ENCODE results near the gene DPP8. TPM values are rescaled to one million over a fixed set of nuclear protein-coding genes. Genes with fewer than 3 reads are reported as not detected.

The DPP8 gene
- total RNA-seq, 6 experiments from 2014 or later, result 7.6 to 12.3 (median 10.3) TPM

GRCh38 chr15:65426216-65426853 is 91.2 kb downstream of the DPP8 start:
- Histone ChIP-seq H3K4me1 (peaks cover 0 to 6% (median under 1%) of the 10 kb centered on the region in 4 donors), H3K36me3 (no peaks in the 10 kb centered on the region), H3K27ac (no peak overlapping the region), H3K4me3 (no peak overlapping the region), H3K27me3 (peaks cover 0 to under 1% of the 10 kb centered on the region in 2 donors), H3K9me3 (no peaks in the 10 kb centered on the region)
- intact Hi-C loops (cut with DNase I), result no loop called here
- ATAC-seq (peak in 1 of 4 donors; percentile 8), DNase-seq (no peak)
- WGBS (ENCODE audit: insufficient coverage, low coverage, low lambda C conversion rate, missing lambda C conversion rate), result 68% methylated on average over 2 of the region's 2 CpGs
- TF ChIP-seq CTCF (IDR thresholded peaks at IDR 0.05) (no peak), POLR2A (IDR thresholded peaks at IDR 0.05) (no peak)

GRCh38 chr15:65424683-65425082 is 92.8 kb downstream of the DPP8 start:
- TF ChIP-seq CTCF (IDR thresholded peaks at IDR 0.05) (no peak), POLR2A (IDR thresholded peaks at IDR 0.05) (no peak)
- intact Hi-C loops (cut with DNase I), result no loop called here
- H3K27ac ChIP-seq, result no peak overlapping the region
- peaks cover 0 to 6% (median 2%) of the 10 kb centered on the region in 4 donors for H3K4me1 ChIP-seq
- peaks cover 0 to 7% of the 10 kb centered on the region in 2 donors for H3K27me3 ChIP-seq
- ATAC-seq (no peak), DNase-seq (no peak)
- WGBS (ENCODE audit: insufficient coverage, low coverage, low lambda C conversion rate, missing lambda C conversion rate), result 73% methylated on average over 4 of the region's 5 CpGs
- no peaks in the 10 kb centered on the region for H3K36me3 ChIP-seq
- no peaks in the 10 kb centered on the region for H3K9me3 ChIP-seq
- no peak overlapping the region for H3K4me3 ChIP-seq

- Histone ChIP-seq H3K4me3 (no peak overlapping the region), H3K36me3 (no peaks in the 10 kb centered on the region), H3K9me3 (no peaks in the 10 kb centered on the region), H3K4me1 (peaks cover 0 to 6% (median 2%) of the 10 kb centered on the region in 4 donors), H3K27me3 (peaks cover 0 to 7% of the 10 kb centered on the region in 2 donors), H3K27ac (no peak overlapping the region)
- ATAC-seq (no peak), DNase-seq (no peak)
- TF ChIP-seq CTCF (IDR thresholded peaks at IDR 0.05), result no peak
- TF ChIP-seq POLR2A (IDR thresholded peaks at IDR 0.05), result no peak
- intact Hi-C loops (cut with DNase I), result no loop called here
- 88% methylated on average over 8 of the region's 9 CpGs for WGBS (ENCODE audit: insufficient coverage, low coverage, low lambda C conversion rate, missing lambda C conversion rate)
These were observed 93.4 kb downstream of the DPP8 start for GRCh38 chr15:65423976-65424679.

- no peak overlapping the region for H3K4me3 ChIP-seq
- intact Hi-C loops (cut with DNase I), result no loop called here
- peaks cover 0 to 7% of the 10 kb centered on the region in 2 donors for H3K27me3 ChIP-seq
- no peaks in the 10 kb centered on the region for H3K36me3 ChIP-seq
- WGBS (ENCODE audit: insufficient coverage, low coverage, low lambda C conversion rate, missing lambda C conversion rate), result 63% methylated on average over 9 of the region's 28 CpGs
- H3K9me3 ChIP-seq, result no peaks in the 10 kb centered on the region
- peaks cover 0 to 6% (median 2%) of the 10 kb centered on the region in 4 donors for H3K4me1 ChIP-seq
- TF ChIP-seq POLR2A (IDR thresholded peaks at IDR 0.05) (no peak), CTCF (IDR thresholded peaks at IDR 0.05) (no peak)
- DNase-seq (no peak), ATAC-seq (no peak)
- no peak overlapping the region for H3K27ac ChIP-seq
These were observed 94.1 kb downstream of the DPP8 start for GRCh38 chr15:65423150-65423975.
